ENCODE data around the gene SULT1E1. TPM values are rescaled to one million over a fixed set of nuclear protein-coding genes. Genes with fewer than 3 reads are reported as not detected.
"Not testable (repeated sequence)": the region's sequence is repeated elsewhere in the genome, so short reads cannot be mapped to it uniquely, and the experiment has no call there.

Gene SULT1E1
- total RNA-seq, 2 experiments from 2014 or later: not detected

GRCh38 chr4:69831270-69831627, 28.7 kb downstream of the SULT1E1 start:
- intact Hi-C loops (cut with micrococcal nuclease): no loop called here
- CTCF ChIA-PET: interaction anchor here (0.7 to 2.3 kb wide), 3 partner anchors 8 to 141 kb away, joined by 3 to 6 read pairs (median 3); no protein-coding TSS in a partner anchor
- peaks cover 9% of the 10 kb centered on the region for H3K4me1 Mint-ChIP-seq (ENCODE audit: low read depth)
- peaks cover 3% of the 10 kb centered on the region for H3K27me3 Mint-ChIP-seq
- POLR2A ChIA-PET: no interaction called here
- peak overlapping the region; percentile 70 for H3K4me3 Mint-ChIP-seq
- H3K36me3 Mint-ChIP-seq (ENCODE audit: low read depth): no peaks in the 10 kb centered on the region
- no peaks in the 10 kb centered on the region for H3K9me3 Mint-ChIP-seq
- ATAC-seq: no peak
- H3K27ac Mint-ChIP-seq: no peak overlapping the region
- no peak for TF ChIP-seq CTCF (IDR thresholded peaks at IDR 0.05)
- no peak for DNase-seq

DNA sequence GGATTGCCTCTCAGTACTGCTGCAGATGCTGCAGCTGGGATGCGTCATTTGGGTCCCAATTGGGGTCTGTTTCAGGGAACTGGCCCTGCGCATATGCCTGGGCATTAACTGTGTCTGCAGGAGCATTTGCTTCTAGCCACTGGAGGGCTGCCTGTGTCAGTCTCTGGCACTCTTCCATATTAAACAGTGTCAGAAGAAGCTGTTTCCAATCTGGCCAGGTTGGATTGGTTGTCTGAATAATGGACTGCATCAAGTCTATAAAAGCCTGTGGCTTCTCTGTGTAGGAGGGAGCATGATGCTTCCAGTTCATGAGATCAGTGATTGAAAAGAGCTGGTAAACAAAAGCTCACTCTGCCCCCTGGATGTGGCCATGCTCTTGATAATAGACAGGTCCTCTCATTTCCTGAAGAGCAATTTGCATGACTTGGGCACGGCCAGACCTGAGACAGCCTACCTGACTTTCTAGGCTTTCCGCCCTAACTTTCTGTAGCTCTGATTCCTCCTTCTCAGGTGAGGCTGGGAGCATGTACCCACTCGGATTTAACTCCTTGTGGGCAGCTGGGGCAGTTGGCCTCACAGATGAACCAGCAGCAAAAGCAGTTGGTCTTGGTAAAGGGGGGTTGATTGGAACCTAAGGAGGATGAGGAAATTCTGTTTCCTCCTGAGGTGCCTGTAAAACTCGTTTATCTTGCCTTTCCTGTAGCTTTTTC, 29.2 kb downstream of the SULT1E1 start:
- H3K27me3 Mint-ChIP-seq: peaks cover 3% of the 10 kb centered on the region
- POLR2A ChIA-PET: no interaction called here
- H3K9me3 Mint-ChIP-seq: no peaks in the 10 kb centered on the region
- CTCF ChIA-PET: interaction anchor here (0.7 to 2.3 kb wide), 3 partner anchors 8 to 141 kb away, joined by 3 to 6 read pairs (median 3); no protein-coding TSS in a partner anchor
- no peak overlapping the region for H3K27ac Mint-ChIP-seq
- no peak for TF ChIP-seq CTCF (IDR thresholded peaks at IDR 0.05)
- ATAC-seq (no peak), DNase-seq (peak; percentile 21)
- intact Hi-C loops (cut with micrococcal nuclease): no loop called here
- no peaks in the 10 kb centered on the region for H3K36me3 Mint-ChIP-seq (ENCODE audit: low read depth)
- H3K4me3 Mint-ChIP-seq: no peak overlapping the region
- H3K4me1 Mint-ChIP-seq (ENCODE audit: low read depth): peaks cover 9% of the 10 kb centered on the region

GRCh38 chr4:69830192-69830559, 29.8 kb downstream of the SULT1E1 start:
- Mint-ChIP-seq H3K27ac (no peak overlapping the region), H3K9me3 (no peaks in the 10 kb centered on the region), H3K4me3 (no peak overlapping the region), H3K27me3 (peaks cover 3% of the 10 kb centered on the region), H3K36me3 (ENCODE audit: low read depth) (no peaks in the 10 kb centered on the region), H3K4me1 (ENCODE audit: low read depth) (peaks cover 9% of the 10 kb centered on the region)
- ATAC-seq (no peak), DNase-seq (no peak)
- no peak for TF ChIP-seq CTCF (IDR thresholded peaks at IDR 0.05)
- intact Hi-C loops (cut with micrococcal nuclease): no loop called here
- CTCF ChIA-PET: interaction anchor here (1.2 kb wide), 1 partner anchor 140 kb away, joined by 3 read pairs; no protein-coding TSS in a partner anchor
- POLR2A ChIA-PET: no interaction called here

DNA sequence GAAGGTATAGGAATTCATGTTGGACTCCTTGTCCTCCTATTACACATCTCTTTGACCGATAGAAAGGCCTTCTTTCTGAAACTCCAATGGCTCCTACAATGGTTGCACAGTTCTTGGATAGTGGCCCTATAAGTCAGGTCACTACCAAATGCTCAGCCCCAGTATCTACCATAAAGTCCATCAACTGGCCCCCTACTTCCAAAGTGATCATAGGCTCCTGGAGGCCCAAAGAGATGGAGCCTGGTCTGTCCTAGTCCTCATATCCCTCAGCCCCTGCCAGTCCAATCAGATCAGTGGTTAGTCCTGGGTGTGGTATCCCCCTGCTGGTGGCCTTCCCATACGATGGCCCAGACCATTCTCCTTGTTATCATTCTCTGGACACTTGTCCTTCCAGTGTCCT, 30.3 kb downstream of the SULT1E1 start:
- Mint-ChIP-seq H3K9me3 (no peaks in the 10 kb centered on the region), H3K27me3 (peaks cover 3% of the 10 kb centered on the region), H3K36me3 (ENCODE audit: low read depth) (no peaks in the 10 kb centered on the region), H3K4me3 (no peak overlapping the region), H3K4me1 (ENCODE audit: low read depth) (peaks cover 11% of the 10 kb centered on the region), H3K27ac (no peak overlapping the region)
- no peak for DNase-seq
- intact Hi-C loops (cut with micrococcal nuclease): no loop called here
- no peak for TF ChIP-seq CTCF (IDR thresholded peaks at IDR 0.05)
- CTCF ChIA-PET: no interaction called here
- POLR2A ChIA-PET: no interaction called here
- ATAC-seq: no peak

DNA sequence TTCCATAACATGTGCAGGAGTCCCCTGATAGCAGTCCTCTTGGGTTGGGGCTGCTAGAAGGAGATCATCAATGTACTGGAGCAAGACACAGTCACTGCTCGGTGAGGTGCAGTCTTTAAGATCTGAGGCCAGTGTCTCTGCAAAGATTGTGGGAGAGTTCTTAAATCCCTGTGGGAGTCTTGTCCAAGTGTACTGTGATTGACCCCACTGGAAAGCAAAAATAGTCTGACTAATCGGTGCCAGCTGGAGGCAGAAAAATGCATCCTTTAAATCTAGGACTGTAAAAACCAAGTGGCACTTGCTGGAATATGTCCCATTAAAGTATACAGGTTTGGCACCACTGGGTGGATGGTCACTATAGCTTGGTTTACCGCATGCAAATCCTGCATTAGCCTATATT, 31.1 kb downstream of the SULT1E1 start:
- no peaks in the 10 kb centered on the region for H3K36me3 Mint-ChIP-seq (ENCODE audit: low read depth)
- CTCF ChIA-PET: no interaction called here
- DNase-seq (no peak), ATAC-seq (no peak)
- peaks cover 11% of the 10 kb centered on the region for H3K4me1 Mint-ChIP-seq (ENCODE audit: low read depth)
- peaks cover 3% of the 10 kb centered on the region for H3K27me3 Mint-ChIP-seq
- no peak for TF ChIP-seq CTCF (IDR thresholded peaks at IDR 0.05)
- POLR2A ChIA-PET: no interaction called here
- no peak overlapping the region for H3K27ac Mint-ChIP-seq
- no peak overlapping the region for H3K4me3 Mint-ChIP-seq
- H3K9me3 Mint-ChIP-seq: no peaks in the 10 kb centered on the region
- intact Hi-C loops (cut with micrococcal nuclease): no loop called here

- H3K4me1 Mint-ChIP-seq (ENCODE audit: low read depth); DNase-seq; intact Hi-C loops (cut with micrococcal nuclease); H3K27me3 Mint-ChIP-seq; POLR2A ChIA-PET; H3K27ac Mint-ChIP-seq; H3K4me3 Mint-ChIP-seq; H3K9me3 Mint-ChIP-seq; H3K36me3 Mint-ChIP-seq (ENCODE audit: low read depth); ATAC-seq: not testable (repeated sequence)
- CTCF ChIA-PET: interaction anchor here (0.9 to 1.5 kb wide), 3 partner anchors 13 to 137 kb away, joined by 4 to 5 read pairs (median 4); no protein-coding TSS in a partner anchor
These were observed 34.9 kb downstream of the SULT1E1 start for GRCh38 chr4:69825056-69825455.
